ENCODE measurements around the gene FAM200A. TPM values are rescaled to one million over a fixed set of nuclear protein-coding genes. Genes with fewer than 3 reads are reported as not detected.
A peak's percentile ranks its signal among the peaks of the same experiment; 100 is the strongest.
"Not testable (repeated sequence)": the region's sequence is repeated elsewhere in the genome, so short reads cannot be mapped to it uniquely, and the experiment has no call there.

FAM200A gene
- total RNA-seq, 4 donors from 2014 or later, result 4.3 to 8.8 (median 6.5) TPM

- TF ChIP-seq POLR2A (IDR thresholded peaks at IDR 0.05), result no peak
- no peak for TF ChIP-seq CTCF (IDR thresholded peaks at IDR 0.05)
- DNase-seq (ENCODE audit: low spot score in 2 of 2), result no peak
- WGBS, 2 donors, result 73 to 79% methylated on average over 2 of the region's 2 CpGs
- intact Hi-C loops (cut with DNase I; ENCODE audit: low total_unique reads), result no loop called here
- no peak overlapping the region for H3K4me3 ChIP-seq (ENCODE audit: low read depth, poor library complexity, severe bottlenecking)
Measured at GRCh38 chr7:99554939-99555338, 3.0 kb upstream of the FAM200A start.

- no peak for DNase-seq (ENCODE audit: low spot score in 2 of 2)
- no peak overlapping the region for H3K4me3 ChIP-seq (ENCODE audit: low read depth, poor library complexity, severe bottlenecking)
- no peak for TF ChIP-seq CTCF (IDR thresholded peaks at IDR 0.05)
- no peak for TF ChIP-seq POLR2A (IDR thresholded peaks at IDR 0.05)
- 95 to 96% methylated on average over 4 of the region's 4 CpGs for WGBS, 2 donors
- intact Hi-C loops (cut with DNase I; ENCODE audit: low total_unique reads), result no loop called here
Measured at GRCh38 chr7:99553039-99553438, 1.1 kb upstream of the FAM200A start.

GRCh38 chr7:99551334-99551733 lies 580 bp downstream of the FAM200A start:
- 12 to 14% methylated on average over 15 of the region's 15 CpGs for WGBS, 2 donors
- DNase-seq (ENCODE audit: low spot score in 2 of 2), result no peak
- intact Hi-C loops (cut with DNase I; ENCODE audit: low total_unique reads), result no loop called here
- H3K4me3 ChIP-seq (ENCODE audit: low read depth, poor library complexity, severe bottlenecking), result peak overlapping the region; percentile 84
- TF ChIP-seq CTCF (IDR thresholded peaks at IDR 0.05) (no peak), POLR2A (IDR thresholded peaks at IDR 0.05) (no peak)

- H3K4me3 ChIP-seq (ENCODE audit: low read depth, poor library complexity, severe bottlenecking); DNase-seq (ENCODE audit: low spot score in 2 of 2); intact Hi-C loops (cut with DNase I; ENCODE audit: low total_unique reads): not testable (repeated sequence)
- 86 to 100% methylated on average over 1 to 2 of the region's 2 CpGs for WGBS, 2 donors
Measured at GRCh38 chr7:99549545-99549944, 2.4 kb downstream of the FAM200A start.

GRCh38 chr7:99545308-99545707 lies 6.6 kb downstream of the FAM200A start:
- H3K4me3 ChIP-seq (ENCODE audit: low read depth, poor library complexity, severe bottlenecking); intact Hi-C loops (cut with DNase I; ENCODE audit: low total_unique reads); DNase-seq (ENCODE audit: low spot score in 2 of 2): not testable (repeated sequence)
- WGBS, 2 donors, result 92 to 95% methylated on average over 5 of the region's 5 CpGs

GRCh38 chr7:99543916-99544315 lies 8.0 kb downstream of the FAM200A start:
- intact Hi-C loops (cut with DNase I; ENCODE audit: low total_unique reads), result no loop called here
- no peak for DNase-seq (ENCODE audit: low spot score in 2 of 2)
- WGBS, 2 donors, result 91 to 96% methylated on average over 6 of the region's 6 CpGs
- H3K4me3 ChIP-seq (ENCODE audit: low read depth, poor library complexity, severe bottlenecking), result no peak overlapping the region
- no peak for TF ChIP-seq POLR2A (IDR thresholded peaks at IDR 0.05)
- no peak for TF ChIP-seq CTCF (IDR thresholded peaks at IDR 0.05)

- WGBS, 2 donors, result 90 to 96% methylated on average over 23 to 30 of the region's 34 CpGs
- intact Hi-C loops (cut with DNase I; ENCODE audit: low total_unique reads), result no loop called here
Measured at GRCh38 chr7:99543081-99543671, 8.7 kb downstream of the FAM200A start.

More at GRCh38 chr7:99543081-99543671, 8.7 kb downstream of the FAM200A start:
- no peak for DNase-seq (ENCODE audit: low spot score in 2 of 2)
- TF ChIP-seq POLR2A (IDR thresholded peaks at IDR 0.05) (no peak), CTCF (IDR thresholded peaks at IDR 0.05) (no peak)
- no peak overlapping the region for H3K4me3 ChIP-seq (ENCODE audit: low read depth, poor library complexity, severe bottlenecking)

Measured in lower leg skin (tissue), 4 donors.